Stimulated activated CD4-positive, alpha-beta T cell treated with anti-CD3 and anti-CD28 coated beads, TNF-alpha, amount 100 ng/mL, for 48 hours (primary cell): ENCODE results near the gene KCNAB1.
"Not testable (repeated sequence)": the region's sequence is repeated elsewhere in the genome, so short reads cannot be mapped to it uniquely, and the experiment has no call there.

Experiments used
- DNase-seq, 3 donors: peaks; one replicate each; pipeline ENCODE4 v3.0.0-alpha.2; 2020; ENCODE audit warnings: low read depth in 3 of 3

The KCNAB1 gene

DNA sequence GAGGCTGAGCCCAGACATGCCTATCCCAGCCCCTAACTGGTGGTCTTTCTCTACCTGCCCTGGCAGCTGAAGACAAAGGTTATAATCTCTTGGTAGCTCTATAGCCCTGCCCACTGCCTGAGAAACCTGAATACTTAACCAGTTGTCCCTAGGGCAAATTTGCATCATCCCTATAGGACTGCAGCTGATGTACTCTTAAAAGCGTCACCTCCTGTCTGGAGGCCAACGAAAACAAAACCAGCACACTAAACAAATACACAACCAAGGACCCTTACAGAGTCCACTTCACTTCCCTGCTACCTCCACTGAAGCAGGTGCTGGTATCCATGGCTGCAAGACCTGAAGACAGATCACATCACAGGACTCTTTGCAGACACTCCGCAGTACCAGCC lies 98.0 kb downstream of the KCNAB1 start:
- DNase-seq, result no peak

DNA sequence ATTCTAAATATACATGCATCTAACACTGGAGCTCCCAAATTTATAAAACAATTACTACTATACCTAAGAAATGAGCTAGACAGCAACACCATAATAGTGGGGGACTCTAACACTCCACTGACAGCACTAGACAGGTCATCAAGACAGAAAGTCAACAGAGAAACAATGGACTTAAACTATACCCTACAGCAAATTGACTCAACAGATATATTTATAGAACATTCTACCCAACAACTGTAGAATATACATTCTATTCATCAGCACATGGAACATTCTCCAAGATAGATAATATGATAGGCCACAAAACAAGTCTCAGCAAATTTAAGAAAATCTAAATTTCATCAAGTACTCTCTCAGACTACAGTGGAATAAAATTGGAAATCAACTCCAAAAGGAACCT lies 102.0 kb downstream of the KCNAB1 start:
- DNase-seq, result not testable (repeated sequence)

DNA sequence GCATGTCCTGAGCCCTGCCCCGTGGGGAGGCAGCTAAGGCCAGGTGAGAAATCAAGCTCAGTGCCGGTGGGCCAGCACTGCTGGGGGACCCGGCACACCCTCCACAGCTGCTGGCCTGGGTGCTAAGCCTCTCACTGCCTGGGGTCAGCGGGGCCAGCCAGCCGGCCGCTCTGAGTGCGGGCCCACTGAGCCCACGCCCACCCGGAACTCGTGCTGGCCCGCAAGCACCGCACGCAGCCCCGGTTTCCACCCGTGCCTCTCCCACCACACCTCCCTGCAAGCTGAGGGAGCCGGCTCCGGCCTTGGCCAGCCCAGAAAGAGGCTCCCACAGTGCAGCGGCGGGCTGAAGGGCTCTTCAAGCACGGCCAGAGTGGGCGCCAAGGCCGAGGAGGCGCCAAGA lies 103.7 kb downstream of the KCNAB1 start:
- not testable (repeated sequence) for DNase-seq

DNA sequence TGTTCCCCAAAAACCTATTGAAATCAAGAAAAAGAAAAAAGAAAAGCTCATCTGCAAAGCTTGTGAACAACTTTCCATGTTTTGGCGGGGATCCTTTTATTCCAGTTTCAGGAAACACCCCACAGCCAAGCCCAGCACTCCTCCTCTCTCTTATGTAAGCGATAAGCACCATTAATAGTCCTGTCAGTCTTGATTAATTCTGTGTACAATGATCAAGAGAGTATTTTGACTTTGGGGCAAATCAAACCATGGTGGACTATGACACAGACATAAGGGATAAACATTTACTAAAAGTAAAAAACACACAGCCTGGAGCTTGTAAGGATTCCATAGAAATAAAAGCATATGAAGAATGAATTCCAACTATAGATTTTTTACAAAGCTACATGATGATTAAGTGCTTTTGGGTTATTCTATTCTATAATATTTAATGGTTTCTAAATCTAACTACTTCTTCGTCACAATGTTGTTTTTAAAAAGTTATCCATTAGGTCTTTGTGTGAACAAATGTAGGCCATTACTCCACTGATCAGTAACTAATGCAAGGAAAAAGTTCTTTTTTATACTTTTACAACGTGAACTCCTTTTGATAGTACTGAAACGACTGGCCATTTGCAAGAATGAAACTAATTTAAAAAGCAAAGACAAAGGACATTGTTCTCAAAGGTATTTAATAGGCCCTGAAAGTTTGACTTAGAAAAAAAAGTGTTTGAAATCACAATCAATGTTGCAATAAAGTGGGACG lies 106.5 kb downstream of the KCNAB1 start:
- no peak for DNase-seq

DNA sequence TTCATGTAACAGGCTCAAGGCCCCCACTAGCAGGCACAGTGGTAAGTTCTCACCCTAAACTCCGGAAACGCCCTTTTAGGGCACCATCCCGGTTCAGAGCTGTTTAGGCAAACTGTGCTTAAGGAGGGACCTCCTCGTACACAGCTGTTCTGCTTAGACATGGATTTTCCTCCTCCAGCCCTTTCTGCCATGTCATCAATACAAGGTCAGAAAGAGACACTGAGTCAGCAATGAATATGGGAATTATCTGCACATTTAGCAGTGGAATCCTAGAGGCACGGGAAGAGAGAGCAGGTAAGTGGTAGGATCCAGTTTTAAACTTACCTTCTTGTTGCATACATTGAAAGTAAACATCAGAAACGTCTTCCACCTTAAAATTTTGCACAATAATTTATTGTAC lies 107.3 kb downstream of the KCNAB1 start:
- DNase-seq, result no peak

DNA sequence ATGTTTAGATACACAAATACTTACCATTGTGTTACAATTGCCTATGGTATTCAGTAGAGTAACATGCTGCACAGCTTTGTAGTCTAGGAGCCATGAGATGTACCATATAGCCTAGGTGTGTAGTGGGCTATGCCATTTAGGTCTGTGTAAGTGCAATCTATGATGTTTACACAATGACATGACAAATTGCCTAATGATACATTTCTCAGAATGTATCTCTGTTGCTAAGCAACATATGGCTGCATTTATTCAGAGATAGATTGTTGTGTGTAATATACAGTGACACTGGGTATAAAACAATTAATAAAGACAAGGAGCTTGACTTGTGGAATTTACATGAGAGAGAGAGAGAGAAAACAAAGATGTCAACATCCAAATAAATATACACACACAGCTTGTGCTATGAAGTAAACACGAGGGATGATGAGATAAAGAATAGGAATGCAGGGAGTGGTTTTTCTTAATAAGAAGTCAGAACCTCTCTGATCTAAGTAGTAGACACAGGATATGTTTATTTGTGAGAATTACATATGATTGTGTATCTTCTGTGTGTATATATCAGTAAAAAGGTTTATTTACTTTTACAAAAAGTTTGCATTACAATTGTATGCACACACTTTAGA lies 110.0 kb downstream of the KCNAB1 start:
- DNase-seq, result no peak

DNA sequence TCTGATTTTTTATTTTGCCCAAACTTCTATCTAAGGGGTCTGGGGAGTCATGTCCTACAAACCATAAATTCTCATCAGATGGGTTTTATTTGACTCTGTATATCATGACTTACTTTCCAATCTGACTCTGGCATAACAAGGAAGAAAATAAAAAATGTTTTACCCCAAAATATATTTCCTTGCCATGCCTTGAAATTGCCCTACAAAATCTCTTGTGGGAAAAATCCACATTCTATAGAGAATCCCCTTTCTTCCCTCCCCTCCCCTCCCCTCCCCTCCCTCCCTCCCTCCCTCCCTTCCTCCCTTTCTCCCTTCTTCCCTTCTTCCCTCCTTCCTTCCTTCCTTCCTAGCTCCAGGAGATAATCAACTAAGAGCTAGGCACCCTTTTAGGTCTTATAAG lies 110.8 kb downstream of the KCNAB1 start:
- DNase-seq, result not testable (repeated sequence)

DNA sequence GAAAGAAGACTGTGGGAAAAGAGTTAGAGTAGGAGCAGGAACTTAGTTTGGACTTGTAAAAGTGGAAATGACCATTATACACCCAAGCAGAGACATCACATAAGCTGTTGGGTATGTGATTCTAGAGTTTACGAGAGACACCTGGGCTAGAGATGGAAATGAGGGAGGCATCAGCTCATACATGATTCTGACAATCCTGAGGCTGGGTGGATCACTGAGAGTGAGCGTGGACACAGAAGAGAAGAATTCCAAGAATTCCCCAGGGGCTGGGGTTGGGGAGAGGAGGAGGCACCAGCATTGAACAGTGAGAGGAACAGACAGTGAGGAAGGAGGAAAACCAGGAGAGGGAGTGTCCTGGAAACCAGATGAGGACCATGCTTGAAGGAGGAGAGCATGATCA lies 113.5 kb downstream of the KCNAB1 start:
- DNase-seq, result no peak

DNA sequence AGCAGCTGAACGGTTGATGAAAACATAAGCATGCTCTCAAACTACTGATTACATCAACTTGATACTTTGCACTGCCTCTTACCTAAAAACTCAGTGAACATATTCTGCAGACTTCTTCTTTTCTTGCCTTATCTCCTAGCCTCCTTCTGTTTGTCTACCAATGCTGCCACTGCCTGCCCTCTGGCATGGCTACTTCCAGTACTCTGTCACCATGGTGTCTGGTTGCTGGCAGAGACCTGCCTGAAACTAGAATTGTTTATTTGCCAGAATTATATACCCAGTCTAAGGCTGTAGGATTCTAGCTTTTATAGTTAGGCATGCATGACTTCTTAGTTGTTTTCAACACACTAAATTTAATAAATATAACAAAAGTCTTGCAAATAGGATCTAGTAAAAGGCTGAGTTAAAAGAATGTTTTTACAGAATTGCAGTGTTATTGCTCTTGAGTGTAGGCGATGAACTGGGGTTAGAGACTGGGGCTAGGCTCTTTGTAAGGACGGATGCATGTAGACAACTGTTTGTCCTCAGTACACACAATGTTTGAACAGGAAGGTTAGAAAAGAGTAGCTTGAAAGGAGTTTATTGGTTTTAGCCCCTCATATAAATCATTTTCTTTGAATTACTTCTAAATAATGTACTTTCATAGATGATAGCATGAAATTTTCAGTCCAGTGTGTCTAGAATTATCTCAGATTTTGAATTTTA lies 116.3 kb downstream of the KCNAB1 start:
- no peak for DNase-seq

DNA sequence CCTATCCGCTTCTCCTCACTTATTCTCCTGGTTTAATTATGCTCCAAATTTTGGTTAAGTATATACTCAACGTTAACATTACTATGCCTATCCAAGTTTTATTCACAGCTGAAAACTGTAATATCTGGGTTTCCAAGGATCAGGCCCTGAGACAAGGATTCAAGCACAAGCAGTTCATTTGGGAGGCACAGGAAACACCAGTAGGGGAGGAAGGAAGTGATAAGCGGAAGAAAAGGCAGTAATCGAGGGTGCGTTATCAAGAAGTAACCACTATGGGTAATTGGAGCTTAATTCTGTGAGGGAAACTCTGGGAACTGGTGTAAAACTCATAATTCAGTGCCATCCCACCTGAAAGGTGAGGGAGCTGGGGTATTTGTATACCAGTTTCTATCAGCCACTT lies 120.3 kb downstream of the KCNAB1 start:
- DNase-seq, result no peak

DNA sequence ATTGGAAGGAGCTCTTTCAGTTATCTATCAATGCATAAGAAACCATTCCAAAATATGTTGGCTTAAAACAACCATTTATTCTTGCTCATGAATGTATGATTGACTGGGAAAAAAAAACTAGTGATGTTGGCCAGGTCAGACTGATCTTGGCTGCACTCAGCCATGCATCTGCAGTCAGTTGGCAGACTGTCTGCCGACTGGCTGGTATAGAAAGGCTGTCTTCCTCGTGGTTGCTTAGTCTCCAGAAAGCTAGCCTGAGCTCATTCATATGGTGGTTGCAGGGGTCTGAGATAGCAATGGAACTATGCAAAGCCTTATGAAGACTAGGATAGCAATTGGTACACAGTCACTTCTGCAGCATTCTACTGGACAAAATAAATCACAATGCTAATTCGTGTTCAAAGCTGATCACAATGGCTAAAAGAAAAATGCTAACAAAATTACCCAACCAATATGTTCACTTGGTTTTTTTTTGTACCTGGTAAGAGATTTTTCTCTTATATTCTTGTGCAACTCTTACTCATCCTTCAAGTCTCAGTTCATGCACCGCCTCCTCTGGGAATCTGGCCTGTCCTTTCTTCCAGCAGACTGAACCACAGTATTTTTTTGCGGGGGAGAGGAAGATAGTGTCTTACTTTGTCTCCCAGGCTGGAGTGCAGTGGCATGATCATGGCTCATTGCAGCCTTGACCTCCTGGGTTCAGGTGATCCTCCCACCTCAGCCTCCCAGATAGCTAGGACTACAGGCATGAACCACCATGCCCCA lies 126.8 kb downstream of the KCNAB1 start:
- DNase-seq, result no peak

DNA sequence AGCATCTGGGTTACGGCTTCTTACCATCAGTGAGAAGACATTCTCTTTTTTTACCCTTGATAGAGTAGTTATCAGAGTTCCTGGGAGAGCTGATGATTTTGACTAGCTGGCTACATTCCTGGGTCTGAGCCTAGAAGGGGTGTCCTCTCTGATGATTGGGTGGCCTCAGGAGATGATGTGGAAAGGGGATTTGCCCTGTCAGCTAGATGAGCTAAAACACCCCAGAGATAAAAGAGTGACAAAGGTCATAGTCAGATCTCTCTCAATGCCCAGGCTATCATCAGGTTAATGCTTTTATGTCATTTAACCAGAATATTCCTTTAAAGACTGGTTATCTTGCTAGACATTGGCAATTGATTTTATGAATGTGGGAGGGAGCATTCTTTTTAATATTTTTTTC lies 130.2 kb downstream of the KCNAB1 start:
- no peak for DNase-seq

DNA sequence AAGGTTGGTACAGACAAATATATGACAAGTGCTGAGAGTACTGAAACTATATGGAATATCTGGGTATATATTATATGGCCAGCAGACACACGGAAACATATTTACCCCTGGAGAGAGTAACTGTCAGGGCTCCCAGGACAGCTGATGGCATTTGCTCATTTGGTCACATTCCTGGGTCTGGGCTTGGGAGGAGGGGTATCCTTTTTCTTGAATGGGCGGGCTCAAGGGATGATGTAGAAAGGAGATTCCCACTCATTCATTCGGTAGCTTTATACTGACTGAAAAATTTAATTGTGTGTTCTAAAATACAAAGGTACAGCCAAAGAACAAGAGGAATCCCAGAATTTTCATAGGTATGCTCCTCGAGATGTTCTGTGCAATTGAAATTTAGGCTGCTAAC lies 131.0 kb downstream of the KCNAB1 start:
- DNase-seq, result no peak

DNA sequence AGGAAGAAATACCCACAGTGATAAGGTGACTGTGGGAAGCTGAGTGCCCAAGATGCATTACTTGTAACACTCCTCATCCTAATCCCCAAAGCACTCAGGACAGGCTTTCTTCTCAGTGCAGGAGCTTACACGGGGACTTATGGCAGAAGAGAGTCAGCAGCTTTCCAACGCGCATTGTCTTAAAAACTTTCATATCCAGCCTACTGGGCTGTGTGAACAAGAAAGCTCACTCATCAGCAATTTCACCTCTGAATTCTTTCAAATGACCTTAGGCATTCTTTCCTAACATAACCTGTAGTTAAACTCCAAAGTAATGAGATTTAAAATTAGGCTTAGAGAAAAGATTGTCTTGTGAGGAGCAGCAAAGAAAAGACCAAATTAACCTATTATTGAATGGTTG lies 132.3 kb downstream of the KCNAB1 start:
- no peak for DNase-seq

DNA sequence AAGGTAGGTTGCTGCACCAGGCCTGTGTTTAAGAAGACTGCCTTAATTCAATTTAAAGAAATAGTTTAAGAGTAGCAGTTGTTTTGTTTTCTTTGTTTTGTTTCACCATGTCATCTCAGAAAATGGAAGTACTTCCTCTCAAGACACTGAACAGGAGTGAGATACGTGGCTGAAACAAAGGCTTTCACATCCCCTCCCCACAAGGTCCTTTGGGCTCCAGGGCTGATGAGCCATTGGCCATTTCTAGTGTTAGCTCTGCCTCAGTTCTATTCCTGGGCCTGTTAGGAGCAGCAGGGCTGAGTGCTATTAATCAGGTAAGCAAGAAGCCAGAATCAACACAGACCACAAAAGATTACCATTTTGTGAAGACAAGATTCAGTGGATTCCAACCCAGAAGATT lies 132.8 kb downstream of the KCNAB1 start:
- DNase-seq, result no peak

DNA sequence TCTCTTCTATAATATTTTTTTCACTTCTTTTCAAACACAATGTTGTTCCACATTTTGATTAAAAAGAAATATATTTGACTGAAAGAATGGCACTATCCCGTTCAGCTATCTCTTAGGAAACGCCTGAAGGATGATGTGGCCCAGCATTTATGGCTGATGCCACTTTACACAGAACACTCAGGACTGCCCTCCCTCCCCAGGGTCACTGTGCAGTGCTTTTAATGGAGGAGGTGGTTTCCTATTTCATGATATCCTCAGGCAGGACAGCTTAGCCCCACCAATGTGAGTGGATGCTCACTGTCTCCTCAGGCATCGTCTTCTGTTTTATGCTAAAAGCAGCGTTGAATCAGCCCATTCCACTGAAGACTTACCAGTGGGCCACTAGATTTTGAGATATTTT lies 135.9 kb downstream of the KCNAB1 start:
- DNase-seq, result no peak

DNA sequence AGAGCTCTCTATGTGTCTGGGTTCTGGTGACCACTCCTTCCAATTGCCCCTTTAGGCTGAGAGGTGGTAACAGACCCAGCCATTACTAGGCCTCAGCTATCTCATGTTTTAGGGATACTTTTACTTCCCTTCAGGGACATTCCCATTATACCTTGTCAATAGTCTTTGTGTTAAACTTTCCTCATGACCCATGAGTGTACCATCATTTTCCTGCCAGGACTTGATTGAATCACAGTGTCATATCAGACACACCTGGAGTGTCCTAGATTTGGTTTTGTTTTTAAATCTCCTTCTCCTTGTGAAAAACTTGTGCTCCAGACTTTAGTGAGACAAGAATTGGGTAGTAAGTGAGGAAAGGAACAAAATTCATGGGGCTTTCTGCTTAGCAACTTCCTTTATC lies 136.6 kb downstream of the KCNAB1 start:
- no peak for DNase-seq

DNA sequence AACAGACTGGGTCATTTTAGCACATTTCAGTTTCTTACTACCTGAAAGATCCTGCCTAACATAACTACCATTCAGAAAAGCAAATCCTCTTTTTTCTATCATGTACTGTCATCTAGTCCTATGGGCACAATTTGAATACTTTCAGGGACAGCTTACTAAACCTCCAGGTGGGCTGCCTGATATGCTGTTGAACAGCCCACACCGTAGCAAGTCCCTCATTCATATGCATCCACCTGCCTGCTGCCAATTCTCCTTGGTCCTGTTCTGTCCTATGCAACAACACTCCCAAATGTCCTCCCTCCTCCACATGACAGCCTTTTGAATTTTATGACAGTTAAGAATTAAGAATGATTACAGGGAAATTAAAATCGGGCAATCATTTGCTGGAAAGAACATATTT lies 137.9 kb downstream of the KCNAB1 start:
- DNase-seq, result no peak

DNA sequence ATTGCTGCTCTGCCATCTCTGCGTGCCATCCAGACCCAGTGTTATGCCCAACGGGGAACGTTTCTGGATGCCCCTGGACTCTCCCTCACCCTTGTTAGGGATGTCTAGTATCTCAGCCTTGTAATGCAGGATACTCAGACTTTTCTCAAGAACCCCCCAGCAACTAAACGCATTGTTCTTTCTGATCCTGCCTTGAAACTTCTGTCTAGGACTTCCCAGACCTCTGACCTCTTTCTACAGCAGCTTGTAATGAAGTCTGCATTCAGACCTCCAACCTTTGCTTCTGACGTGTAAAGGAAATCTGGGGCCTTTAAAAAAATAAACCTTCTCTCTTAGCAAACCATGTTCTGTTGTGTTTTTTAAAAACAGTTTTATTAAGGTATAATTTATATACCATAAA lies 139.5 kb downstream of the KCNAB1 start:
- no peak for DNase-seq

DNA sequence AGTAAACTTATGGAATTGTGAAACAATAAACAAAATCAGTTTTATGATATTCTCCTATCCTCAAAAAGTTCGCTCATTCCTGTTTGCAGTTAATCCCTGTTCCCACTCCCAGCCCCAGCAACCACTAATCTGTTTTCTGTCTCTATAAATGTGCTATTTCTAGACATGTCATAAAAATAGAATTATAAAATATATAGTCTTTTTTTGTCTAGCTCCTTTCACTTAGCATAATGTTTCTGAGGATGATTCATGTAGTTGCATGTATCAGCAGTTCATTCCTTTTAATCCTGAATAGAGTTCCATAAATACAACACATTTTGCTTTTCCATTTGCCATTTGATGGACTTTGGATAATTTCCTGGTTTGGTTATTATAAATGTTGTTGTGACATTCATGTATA lies 140.0 kb downstream of the KCNAB1 start:
- DNase-seq, result no peak

DNA sequence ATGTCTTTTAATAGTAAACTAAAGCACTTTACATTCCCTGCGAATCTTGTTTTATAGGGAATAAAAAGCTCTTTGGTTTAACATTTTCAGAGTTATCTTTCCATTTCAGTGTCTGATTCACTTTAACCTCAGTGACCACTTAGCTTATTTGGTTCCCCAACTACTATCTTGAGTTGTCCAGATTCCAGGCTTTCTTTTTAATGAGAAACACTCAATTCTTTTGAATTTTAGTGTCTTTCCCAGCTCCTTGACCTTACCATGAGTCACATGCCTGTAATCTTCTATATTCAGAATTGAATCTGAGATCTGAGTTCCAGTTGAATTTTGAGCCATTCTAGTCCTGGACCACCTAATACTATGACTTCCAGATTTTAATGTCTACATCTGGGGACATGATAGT lies 144.4 kb downstream of the KCNAB1 start:
- no peak for DNase-seq

DNA sequence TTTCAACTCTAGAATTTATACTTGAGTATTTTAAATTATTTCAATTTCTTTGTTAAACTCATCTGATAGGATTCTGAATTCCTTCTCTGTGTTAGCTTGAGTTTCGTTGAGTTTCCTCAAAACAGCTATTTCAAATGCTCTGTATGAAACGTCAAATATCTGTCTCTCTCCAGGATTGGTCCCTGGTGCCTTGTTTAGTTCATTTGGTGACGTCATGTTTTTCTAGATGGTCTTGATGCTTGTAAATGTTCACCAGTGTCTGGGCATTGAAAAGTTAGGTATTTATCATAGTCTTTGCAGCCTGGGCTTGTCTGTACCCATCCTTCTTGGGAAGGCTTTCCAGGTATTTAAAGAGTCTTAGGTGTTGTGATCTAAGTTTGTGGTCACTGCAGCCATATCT lies 151.1 kb downstream of the KCNAB1 start:
- DNase-seq, result no peak
